GM12892 (cell line): ENCODE data around the gene NT5C2.

Source experiments
- POLR2A ChIP-seq: IDR thresholded peaks from 2 replicates; pipeline ENCODE4 v1.6.1; 2011; ENCODE audit warnings: low read depth, low read length, control low read depth
- POLR2AphosphoS5 ChIP-seq: IDR thresholded peaks from 2 replicates; pipeline ENCODE4 v1.6.1; 2011; ENCODE audit warnings: low read depth, low read length, control low read depth

- no peak for TF ChIP-seq POLR2AphosphoS5
- no peak for TF ChIP-seq POLR2A
These were observed 15.9 kb downstream of the NT5C2 start for GRCh38 chr10:103177123-103177522.
